Measurements from ENCODE around the gene APBB1IP. TPM values are rescaled to one million over a fixed set of nuclear protein-coding genes. Genes with fewer than 3 reads are reported as not detected.

Gene APBB1IP
- total RNA-seq, 1 donor from 2014 or later: not detected

GRCh38 chr10:26445411-26446031, 7.4 kb downstream of the APBB1IP start:
- no peak overlapping the region for H3K4me3 Mint-ChIP-seq (ENCODE audit: unreplicated experiment)
- no peak for TF ChIP-seq CTCF (IDR thresholded peaks at IDR 0.05)
- no peak for DNase-seq (ENCODE audit: low spot score)
- H3K9me3 Mint-ChIP-seq (ENCODE audit: low read depth): no peaks in the 10 kb centered on the region
- peaks cover 13% of the 10 kb centered on the region for H3K27me3 Mint-ChIP-seq (ENCODE audit: low read depth)
- no peaks in the 10 kb centered on the region for H3K4me1 Mint-ChIP-seq (ENCODE audit: low read depth)
- no peaks in the 10 kb centered on the region for H3K36me3 Mint-ChIP-seq (ENCODE audit: low read depth)
- H3K27ac Mint-ChIP-seq (ENCODE audit: unreplicated experiment): no peak overlapping the region

- no peak for DNase-seq (ENCODE audit: low spot score)
- Mint-ChIP-seq H3K9me3 (ENCODE audit: low read depth) (no peaks in the 10 kb centered on the region), H3K4me1 (ENCODE audit: low read depth) (no peaks in the 10 kb centered on the region), H3K36me3 (ENCODE audit: low read depth) (no peaks in the 10 kb centered on the region), H3K4me3 (ENCODE audit: unreplicated experiment) (no peak overlapping the region), H3K27me3 (ENCODE audit: low read depth) (peaks cover 14% of the 10 kb centered on the region), H3K27ac (ENCODE audit: unreplicated experiment) (no peak overlapping the region)
- TF ChIP-seq CTCF (IDR thresholded peaks at IDR 0.05): no peak
Observed at GRCh38 chr10:26446258-26446657, 8.1 kb downstream of the APBB1IP start.

- peaks cover 17% of the 10 kb centered on the region for H3K27me3 Mint-ChIP-seq (ENCODE audit: low read depth)
- no peaks in the 10 kb centered on the region for H3K4me1 Mint-ChIP-seq (ENCODE audit: low read depth)
- H3K4me3 Mint-ChIP-seq (ENCODE audit: unreplicated experiment): no peak overlapping the region
- H3K27ac Mint-ChIP-seq (ENCODE audit: unreplicated experiment): no peak overlapping the region
- TF ChIP-seq CTCF (IDR thresholded peaks at IDR 0.05): no peak
- H3K36me3 Mint-ChIP-seq (ENCODE audit: low read depth): no peaks in the 10 kb centered on the region
- DNase-seq (ENCODE audit: low spot score): no peak
- H3K9me3 Mint-ChIP-seq (ENCODE audit: low read depth): no peaks in the 10 kb centered on the region
Observed at GRCh38 chr10:26448292-26448691, 10.2 kb downstream of the APBB1IP start.

- H3K36me3 Mint-ChIP-seq (ENCODE audit: low read depth): no peaks in the 10 kb centered on the region
- H3K4me1 Mint-ChIP-seq (ENCODE audit: low read depth): no peaks in the 10 kb centered on the region
- TF ChIP-seq CTCF (IDR thresholded peaks at IDR 0.05): no peak
- DNase-seq (ENCODE audit: low spot score): no peak
- H3K27ac Mint-ChIP-seq (ENCODE audit: unreplicated experiment): no peak overlapping the region
- no peaks in the 10 kb centered on the region for H3K9me3 Mint-ChIP-seq (ENCODE audit: low read depth)
- no peak overlapping the region for H3K4me3 Mint-ChIP-seq (ENCODE audit: unreplicated experiment)
- H3K27me3 Mint-ChIP-seq (ENCODE audit: low read depth): peaks cover 17% of the 10 kb centered on the region
Observed at GRCh38 chr10:26448706-26449435, 10.7 kb downstream of the APBB1IP start.

GRCh38 chr10:26449726-26450125, 11.6 kb downstream of the APBB1IP start:
- TF ChIP-seq CTCF (IDR thresholded peaks at IDR 0.05): no peak
- Mint-ChIP-seq H3K4me1 (ENCODE audit: low read depth) (no peaks in the 10 kb centered on the region), H3K9me3 (ENCODE audit: low read depth) (no peaks in the 10 kb centered on the region), H3K36me3 (ENCODE audit: low read depth) (no peaks in the 10 kb centered on the region), H3K27ac (ENCODE audit: unreplicated experiment) (no peak overlapping the region), H3K27me3 (ENCODE audit: low read depth) (peaks cover 17% of the 10 kb centered on the region), H3K4me3 (ENCODE audit: unreplicated experiment) (no peak overlapping the region)
- DNase-seq (ENCODE audit: low spot score): no peak

All from chondrocyte (in vitro differentiated cells).